Activated naive CD4-positive, alpha-beta T cell (primary cell): ENCODE results near the gene ZFP36L1.

Source experiments
- DNase-seq, 4 experiments: peaks; one replicate each; lab custom pipeline; 2025; lab: John Stamatoyannopoulos, UW

ZFP36L1 gene

DNA sequence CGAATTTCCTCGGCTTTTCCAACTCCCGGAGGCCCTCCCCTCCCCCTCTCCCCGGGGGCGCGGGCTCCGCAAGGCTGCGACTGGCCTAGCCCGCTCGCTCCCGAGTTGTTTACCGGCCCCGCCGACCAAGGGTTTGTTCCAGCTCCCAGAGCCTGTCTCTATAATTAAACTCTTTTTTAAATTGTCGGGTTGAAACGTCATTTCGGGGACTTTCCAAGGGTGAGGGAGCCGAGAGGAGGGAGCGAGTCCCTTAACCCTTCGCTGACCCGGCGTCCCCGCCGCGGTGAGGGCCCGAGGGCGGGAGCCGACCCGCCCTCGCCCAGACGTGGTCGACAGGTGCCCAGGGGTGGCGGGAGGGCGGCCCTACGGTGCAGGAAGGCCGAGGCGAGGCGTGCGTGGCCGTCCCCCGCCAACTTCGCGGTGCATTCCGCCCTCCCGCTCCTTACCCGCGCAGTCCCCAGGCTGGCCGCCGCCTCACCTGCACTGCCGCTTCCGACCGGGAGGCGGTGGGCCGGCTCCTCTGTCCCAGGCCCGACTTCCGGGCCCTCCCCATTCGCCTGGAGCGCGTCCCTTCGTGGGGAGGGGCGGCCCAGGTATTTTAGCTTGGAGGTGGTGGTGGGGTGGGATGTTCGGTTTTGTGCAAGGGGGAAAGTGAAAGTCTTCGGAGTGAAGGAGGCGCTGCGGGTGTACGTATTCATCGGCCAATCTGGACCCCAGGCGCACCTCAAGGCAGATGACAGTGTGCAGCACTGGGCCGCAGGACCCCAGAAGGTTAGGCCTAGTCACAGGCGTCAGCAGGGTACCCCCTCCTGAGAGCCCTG is 2.9 kb upstream of the ZFP36L1 start:
- DNase-seq, result peak; percentile 62 to 75 (median 69)

DNA sequence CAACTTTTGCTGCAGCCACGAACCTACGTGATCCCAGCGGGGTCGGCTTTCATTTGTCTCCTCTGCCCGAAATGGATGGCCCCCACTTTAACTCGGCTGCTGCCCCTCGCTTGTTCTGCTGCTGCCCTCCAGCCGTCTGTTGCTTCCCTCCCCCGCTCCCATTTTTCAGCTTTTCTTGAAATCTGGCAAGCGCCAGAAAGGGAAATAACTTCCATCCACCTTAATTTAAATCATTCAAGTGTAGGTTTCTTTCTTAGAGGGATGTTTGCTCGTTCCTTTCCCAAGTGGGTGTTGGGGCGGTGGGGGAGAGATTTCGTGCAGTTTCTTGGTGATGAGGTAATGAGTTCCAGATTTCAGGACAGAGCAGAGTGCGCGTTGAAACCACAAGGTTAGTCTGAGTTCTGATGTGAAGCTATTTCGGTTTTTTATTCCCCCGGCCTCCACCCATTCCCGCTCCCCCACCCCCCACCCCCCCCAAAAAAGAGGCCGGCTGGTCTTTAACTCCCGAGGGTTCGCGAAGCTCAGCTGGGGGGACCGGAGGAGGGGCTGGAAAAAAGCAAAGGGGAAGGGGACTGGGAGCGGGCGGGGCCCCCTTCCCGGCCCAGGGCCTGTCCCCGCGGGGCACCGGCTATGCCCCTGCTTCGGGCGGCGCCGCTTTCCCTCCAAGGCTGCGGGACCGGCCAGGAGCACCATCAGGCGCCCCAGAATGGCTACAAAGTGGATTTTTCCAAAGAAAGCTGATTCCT is 2.2 kb upstream of the ZFP36L1 start:
- peak in 3 of 4 experiments; percentile 49 to 54 (median 52) for DNase-seq

DNA sequence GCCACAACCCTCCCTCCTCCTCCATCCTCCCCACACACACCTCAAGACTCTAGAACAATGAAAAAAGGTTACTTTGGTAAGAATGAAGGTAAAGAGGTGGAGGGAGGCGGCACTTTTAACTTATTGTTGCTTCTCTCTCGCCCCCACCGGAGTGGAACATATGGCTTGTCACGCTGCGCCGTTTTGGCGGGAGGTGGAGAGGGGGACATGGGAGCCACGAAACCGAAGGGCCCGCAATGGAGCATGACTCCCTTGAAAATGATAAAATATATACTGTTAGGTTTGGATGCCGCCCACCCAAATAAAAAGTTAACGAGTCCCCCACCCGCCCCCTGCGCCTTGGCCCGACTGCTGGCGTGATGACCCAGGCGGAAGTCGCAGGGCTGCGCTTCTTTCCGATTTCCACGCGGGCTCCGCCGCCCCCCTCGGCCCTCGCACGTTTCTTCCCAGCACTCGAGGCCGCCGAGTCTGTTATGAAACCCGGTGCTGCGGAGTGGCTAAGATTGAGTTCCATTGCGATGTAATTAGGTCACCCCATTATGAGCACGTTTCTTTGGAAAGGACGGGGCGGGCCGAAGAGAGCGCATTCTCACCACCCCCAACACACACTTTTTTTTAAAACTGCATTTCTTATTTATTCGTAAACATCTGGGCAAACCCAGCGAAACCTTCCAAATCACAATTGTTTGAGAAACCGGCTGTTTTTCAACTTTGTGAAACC is 1.4 kb upstream of the ZFP36L1 start:
- peak; percentile 61 to 76 (median 66) for DNase-seq

DNA sequence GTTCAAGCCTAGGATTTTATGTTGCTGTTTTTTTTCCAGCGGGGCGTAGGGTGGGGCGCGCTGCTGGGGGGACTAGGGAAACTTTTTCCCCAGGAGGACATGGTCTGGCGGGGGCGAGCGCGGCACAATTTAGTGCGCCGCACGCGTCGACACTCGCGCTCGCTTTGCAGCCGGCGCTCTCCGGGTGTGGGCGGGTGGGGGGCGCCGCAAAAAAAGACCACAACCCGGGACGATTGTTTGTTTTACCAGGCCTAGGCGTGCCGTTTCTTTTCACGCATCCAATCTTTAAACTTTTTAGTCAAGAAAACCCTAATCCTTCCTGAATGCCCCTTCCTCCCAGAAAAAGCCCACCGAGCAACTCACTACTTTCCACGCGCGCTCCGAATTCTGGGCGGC is 865 bp upstream of the ZFP36L1 start:
- DNase-seq, result peak in 2 of 4 experiments; percentile 62 to 63

DNA sequence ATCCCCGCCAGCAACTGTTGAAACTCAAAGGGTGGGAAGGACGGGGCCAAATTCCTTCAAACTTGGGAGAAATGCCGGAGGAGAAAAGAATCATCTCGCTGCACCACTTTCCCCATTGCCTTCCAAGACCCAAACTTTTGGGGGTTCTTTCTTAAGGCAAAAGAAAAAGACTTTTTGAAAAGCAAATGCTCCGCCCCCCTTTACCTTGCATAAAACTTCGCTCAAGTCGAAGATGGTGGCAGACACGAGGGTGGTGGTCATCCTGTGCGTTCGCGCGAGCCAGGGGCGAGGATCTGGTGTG is 239 bp downstream of the ZFP36L1 start:
- no peak for DNase-seq

DNA sequence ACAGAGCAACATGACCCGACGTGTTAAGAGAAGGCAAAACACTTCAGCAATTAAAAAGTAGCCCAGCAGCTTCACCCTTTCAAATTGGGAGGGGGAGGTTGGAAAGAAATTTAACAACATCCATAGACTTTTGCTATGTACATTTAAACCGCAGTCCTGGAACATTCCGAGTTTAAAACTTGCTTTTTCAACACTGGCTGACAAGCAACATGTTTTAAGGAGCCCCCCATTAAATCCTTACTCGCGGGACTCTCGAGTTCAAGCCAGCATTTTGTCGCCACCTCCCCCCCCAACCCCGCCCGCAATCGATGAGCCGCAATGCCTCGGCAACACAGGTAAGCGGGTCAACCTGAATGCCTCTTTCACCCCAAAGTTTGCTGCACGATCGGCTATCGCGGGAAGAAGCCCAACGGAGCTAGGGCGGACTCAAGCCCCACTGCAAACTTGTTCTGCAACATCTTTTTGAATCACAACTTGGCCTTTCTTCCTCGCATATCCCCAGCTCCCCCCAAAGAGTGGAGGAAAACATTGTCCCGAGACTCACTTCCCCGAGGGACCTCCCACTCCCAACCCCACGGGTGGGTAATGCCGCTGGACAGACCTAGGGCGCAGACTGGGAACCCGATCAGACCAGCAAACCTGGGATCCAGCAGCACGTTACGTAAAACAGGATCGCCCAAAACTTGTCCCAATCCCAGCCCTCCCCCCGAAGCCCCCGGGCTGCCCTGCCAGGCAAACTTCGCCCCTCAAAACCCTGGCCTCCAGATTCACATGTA is 777 bp downstream of the ZFP36L1 start:
- peak in 1 of 4 experiments; percentile 26 for DNase-seq

DNA sequence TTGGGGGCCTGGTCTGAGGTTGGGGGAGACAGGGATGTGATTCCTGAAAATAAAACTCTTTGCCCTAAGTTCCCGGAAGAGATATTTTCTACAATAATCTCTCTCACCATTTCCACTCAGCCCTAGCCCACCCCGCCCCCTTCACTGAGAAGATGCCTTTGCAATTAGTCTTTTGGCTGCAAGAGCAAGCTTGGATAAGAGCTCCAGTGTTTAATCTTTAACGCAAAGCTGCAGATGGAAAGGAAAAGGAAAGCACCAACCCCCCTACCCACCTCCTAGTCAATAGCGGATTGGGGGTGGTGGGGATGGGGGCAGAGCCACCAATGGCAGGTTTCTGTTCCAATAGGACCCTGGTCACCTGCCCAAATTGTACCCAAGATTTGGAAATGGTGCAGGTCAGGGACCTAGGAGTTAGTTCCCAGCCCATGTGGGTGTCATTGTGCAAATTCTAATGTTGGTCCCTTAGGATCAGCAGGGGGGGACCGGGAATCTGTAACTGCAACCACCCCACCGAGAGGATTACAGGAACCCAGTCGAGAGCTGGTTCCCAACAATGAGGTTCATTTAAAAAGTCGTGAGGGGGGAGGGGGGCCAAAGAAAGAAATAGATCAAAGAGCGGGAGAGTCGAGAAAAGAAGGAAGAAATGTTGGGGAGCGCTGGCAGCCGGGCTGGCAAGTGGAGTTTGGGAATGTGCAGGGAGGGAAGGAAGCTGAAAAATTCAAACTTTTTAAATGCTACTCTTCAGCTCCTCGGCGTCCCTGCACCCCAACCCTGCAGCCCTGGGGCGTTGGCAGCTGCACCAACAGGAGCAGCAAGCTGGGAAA is 1.6 kb downstream of the ZFP36L1 start:
- no peak for DNase-seq

DNA sequence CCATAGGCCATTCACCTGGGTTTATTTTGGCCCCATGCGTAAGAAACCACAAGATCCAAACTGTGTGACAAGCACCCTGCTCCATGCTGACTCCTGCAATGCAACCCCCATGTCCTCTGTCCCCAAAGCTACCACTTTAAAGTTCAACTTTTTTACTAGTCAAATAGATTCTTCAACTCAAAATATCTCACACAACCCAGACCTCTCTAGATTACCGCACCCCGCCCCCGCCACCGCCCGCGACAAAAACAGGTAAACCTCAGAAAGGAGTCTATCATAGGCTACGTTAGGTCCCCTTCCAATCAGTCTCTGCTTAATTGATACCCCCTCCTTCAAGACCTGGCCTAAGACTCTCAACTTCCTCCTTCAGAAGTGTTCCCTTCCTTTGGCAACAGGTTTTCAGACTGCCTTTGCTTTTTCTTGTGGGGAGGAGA is 2.2 kb downstream of the ZFP36L1 start:
- DNase-seq, result peak in 3 of 4 experiments; percentile 27 to 48 (median 31)

DNA sequence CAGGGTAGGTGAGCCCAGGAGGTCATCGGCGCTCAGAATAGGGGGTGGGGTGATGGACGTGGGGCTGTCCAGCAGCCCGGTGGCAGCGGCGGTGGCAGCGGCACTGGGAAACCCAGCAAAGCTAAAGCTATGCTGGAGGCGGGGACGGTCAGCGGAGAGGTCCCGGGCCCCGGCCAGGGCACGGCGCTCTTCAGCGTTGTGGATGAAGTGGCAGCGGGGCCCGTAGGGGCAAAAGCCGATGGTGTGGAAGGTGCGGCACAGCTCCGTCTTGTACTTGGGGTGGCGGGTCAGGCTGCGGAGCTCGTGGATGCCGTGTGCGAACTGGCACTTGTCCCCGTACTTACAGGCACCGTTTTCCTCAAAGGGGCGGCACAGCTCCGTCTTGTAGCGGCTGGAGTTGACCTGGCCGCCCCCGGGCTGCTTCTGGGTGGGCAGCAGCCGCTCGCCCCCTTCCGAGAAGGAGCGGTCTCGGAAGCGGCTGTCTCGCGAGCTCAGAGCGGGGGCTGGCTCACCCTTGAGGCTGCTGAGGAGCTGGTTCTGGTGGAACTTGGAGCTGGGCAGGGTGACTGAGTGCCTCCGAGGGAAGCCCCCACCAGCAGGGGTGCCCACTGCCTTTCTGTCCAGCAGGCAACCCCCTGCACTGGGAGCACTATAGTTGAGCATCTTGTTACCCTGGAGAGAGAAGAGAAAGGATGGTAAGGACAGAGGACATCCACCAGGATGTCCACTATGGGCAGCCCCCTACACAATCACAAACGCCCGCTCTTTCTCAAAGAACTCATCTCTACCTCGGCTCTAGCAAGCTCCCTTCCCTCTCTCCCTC is 2.8 kb downstream of the ZFP36L1 start:
- DNase-seq, result no peak

DNA sequence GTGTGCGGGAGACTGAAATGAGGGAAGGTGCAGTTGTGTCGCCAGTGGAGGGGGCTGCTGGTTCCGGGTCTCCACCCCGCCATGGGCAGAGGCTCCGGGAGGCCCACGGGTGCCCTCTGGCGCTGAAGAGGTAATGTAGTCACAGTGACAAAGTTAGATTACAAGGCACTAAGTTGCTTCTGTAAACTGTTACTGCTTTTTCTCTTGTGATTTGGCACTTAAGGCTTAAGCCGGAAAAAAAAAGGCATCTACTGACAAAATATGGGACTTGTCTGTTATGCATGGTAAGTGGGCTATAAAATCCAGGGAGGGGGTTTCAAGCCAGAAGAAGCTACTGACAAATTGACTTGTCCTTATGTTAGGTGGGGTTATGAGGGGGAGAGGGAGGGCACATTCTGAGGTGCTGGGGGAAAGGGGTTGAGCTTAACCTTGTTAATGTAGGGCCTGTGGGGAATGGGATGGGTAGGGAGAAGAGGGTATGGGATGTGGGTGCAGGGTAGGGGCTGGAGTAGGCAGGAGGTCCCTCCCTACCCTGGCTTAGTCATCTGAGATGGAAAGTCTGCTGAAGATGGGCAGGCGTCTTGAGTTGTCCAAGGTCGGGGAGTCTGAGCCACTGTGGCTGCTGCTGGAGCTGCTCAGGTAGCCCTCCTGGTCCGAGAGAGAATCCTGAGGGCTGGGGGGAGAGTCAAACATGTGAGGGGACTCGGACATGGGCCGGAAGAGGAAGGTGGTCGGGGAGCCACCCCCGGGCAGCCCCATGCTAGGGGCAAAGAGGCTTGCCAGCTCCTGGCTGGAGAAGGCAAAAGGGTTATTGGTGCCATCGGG is 3.7 kb downstream of the ZFP36L1 start:
- DNase-seq, result peak; percentile 41 to 86 (median 66)

DNA sequence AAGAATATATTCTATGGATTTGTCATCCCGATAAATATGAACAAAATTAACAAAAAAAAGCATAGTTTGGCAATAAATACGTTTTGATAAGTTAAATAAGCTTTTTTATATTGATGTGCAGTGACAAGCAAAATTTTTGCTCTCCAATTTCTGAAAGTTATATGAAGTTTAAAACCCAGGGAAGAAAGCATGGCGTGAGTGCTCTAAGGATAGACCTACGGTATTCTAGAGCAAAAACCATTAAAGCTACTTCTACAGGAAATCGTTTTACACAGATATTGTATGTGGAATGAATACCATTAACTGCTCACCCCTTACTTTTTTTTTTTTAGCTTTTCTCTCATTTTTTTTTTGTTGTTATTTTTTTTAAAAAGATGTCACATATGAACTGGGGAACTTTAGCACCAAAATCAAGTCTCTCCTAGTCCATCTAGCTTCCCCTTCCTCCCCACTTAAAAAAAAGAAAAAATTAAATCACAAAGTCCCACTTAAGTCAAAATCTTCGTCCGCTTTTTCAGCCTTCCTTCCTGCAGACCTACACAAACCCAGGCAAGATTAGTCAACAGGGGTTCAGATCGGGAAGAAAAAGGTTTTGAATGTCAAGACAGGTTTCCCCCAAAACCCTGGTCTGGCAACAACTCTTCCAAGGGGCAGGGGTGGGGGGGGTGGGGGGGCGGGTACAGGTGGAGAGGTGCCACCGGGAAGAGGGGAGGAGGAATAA is 4.4 kb downstream of the ZFP36L1 start:
- no peak for DNase-seq

DNA sequence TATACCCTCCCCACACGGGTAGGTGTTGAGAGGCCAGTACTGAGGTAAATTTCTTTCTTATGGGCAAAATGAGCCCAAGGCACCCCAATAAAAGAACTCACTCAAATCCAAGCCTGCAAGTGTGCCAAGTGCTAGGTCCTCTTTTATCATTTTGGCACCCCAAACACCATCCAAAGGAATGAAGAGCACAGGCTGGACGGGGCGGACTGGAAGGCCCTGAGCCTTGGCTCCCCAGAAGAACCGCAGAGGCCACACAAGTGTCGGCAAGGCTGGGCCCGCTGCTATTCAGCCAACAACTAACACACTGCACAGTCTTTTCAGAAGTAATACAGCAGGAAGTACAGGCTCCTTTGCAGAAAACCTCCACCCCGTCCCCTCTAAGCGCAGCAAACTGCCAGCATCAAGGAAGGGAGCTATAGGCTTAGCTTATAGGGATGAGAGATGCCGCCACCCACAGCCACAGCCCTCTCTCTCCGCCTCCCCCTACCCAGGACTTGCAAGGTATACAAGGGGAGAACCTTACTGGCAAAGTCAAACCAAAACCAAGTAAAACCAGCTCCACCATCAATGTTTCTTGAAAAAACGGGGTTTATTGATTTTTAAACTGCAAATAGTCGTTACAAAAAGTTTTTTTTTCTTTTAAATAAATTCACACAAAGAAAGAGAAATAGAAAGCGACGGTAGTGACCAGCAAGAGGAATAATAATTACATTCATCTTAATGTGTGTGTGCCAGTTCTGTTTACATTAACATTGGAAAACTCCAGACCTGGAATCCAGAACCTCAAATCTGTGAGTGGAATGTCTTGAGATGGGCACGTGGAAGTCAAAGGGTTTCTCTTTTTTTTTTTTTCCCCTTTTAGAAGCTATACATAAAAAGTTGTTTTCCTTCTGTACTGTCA is 5.5 kb downstream of the ZFP36L1 start:
- DNase-seq, result peak in 1 of 4 experiments; percentile 15

DNA sequence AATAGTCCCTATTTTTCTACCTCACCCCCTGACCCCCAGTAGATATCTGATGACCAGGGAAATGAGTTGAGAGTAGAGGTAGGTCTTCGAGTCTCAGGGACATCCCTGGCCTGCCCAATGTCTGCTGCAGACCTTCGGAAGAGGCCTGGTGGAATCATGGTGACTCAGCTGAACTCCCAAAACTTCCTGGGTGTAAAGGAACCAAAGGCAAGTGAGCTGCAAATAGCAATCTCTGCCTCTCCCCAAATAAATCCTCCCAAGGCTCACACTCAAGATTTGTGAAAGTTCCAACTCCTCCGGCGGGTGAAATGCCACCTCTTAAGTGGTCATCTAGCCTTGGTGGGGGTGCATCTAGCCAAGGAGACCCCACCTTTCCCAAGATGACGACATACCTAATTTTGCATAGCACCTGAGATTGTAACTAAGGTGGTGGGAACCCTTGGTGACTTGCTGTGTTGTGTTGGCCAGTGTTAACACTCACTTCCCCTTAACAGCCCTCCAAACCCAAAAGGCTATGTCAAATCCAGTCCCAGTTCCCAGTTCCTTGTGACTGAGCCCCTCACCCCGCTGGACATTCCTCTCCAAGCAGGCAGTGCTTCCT is 6.3 kb downstream of the ZFP36L1 start:
- DNase-seq, result no peak

DNA sequence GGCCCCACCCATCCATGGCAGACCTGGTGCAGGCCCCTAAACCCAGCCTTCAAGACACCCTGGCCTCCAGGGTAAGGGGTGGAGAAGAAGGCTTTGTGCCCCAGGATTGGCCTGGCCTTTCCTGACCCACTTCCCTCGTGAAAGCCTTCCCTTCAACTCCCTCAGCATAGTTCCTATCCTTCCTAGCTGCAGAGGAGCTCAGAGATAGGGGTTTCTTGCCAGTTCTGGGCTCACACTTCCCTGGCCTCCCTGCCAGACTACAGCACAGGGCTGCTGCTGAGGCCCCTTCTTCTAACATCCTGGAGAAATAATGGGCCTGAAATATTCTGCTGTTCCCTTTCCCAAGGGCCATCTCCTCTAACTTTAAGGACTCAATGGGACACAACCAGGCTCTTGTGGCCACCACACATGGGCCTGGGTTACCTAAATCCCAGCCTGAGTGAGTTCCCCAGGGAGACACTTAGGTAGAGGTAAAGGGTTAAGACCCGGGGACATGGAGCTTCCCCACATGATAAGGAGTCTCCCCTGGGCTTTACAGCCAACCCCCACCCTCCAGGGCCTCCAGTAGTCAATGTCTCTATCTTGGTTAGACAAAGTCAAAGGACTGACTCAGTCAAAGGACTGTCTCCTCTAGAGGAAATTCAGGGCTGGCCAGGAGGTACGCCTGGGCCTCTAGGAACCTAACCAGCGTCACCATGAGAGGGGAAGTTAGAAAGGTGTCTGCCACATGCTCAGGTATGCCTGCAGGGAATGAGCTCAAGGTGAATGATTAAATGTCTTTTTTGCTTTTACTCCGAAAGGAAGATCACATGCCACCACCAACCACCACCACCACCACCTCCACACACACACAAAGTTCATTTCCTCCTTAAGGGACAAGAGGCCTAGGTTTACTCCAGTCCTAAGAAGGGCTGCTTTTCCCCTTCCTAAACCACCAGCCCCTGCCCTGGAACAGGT is 7.1 kb downstream of the ZFP36L1 start:
- DNase-seq, result no peak

DNA sequence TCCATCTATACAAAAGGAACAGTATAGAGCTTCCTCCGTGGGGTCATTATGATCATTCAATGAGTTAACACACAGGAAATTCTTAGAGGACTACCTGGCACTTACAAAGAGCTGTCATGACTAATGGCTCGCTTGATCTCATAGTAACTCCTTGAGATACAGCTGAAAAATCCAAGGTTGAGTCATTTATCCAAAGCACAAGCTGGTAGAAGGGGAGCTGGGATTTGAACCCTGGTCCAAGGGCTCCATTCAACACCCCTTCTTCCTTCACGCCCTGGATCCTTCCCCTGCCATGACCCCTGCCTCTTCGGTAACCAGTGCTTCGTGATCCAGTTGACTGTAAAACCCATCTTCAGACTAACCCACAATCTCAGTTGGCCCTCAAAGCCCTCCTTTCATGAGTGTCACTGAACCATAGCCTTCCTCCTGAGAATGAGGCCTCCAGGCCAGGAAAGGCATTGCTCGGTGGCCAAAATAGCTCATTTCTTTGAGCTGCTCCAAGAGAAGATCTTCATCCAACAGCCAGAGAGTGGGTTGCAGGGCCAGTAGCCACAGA is 7.8 kb downstream of the ZFP36L1 start:
- no peak for DNase-seq
